K562 (cell line): ENCODE measurements around the gene LY6G6C. TPM values are rescaled to one million over a fixed set of nuclear protein-coding genes. Genes with fewer than 3 reads are reported as not detected.

Source experiments
- C11orf30 ChIP-seq: fragments of 450-650 bp; IDR thresholded peaks from 2 replicates; pipeline ENCODE4 v1.6.1; 2016; ENCODE audit warnings: low read depth, mild to moderate bottlenecking
- CHAMP1 ChIP-seq: fragments of 450-650 bp; IDR thresholded peaks from 2 replicates; pipeline ENCODE4 v1.6.1; 2016; ENCODE audit warnings: mild to moderate bottlenecking
- ELF1 ChIP-seq: fragments of 200-800 bp; sonication (Bioruptor generic); IDR thresholded peaks from 2 replicates; pipeline ENCODE4 v1.6.1; 2016; ENCODE audit warnings: missing genetic modification characterization, missing compliant biosample characterization
- FOXM1 ChIP-seq, 2 experiments: fragments of 450-650 bp in 1 of 2; sonication (generic) in 1 of 2; formaldehyde crosslinking in 1 of 2; IDR thresholded peaks; 2 replicates each; pipeline versions ENCODE4 v1.6.1 to v1.9.0; 2017 to 2022; ENCODE audit warnings: low read depth in 2 of 2, mild to moderate bottlenecking in 2 of 2, missing genetic modification reagents in 1 of 2, moderate library complexity in 1 of 2
- ILK ChIP-seq: fragments of 450-650 bp; IDR thresholded peaks from 2 replicates; pipeline ENCODE4 v1.6.1; 2016; ENCODE audit warnings: missing genetic modification characterization, low read depth, mild to moderate bottlenecking, missing compliant biosample characterization, moderate library complexity, borderline replicate concordance
- MYBL2 ChIP-seq, 2 experiments: fragments of 450-650 bp in 1 of 2; sonication (generic) in 1 of 2; formaldehyde crosslinking in 1 of 2; IDR thresholded peaks; 2 replicates each; pipeline versions ENCODE4 v1.6.1 to v1.8.1; 2017 to 2022; ENCODE audit warnings: borderline replicate concordance in 1 of 2, inconsistent platforms in 1 of 2, low read depth in 1 of 2, mild to moderate bottlenecking in 1 of 2, missing genetic modification reagents in 1 of 2, moderate library complexity in 1 of 2
- POLR2H ChIP-seq: IDR thresholded peaks from 2 replicates; pipeline ENCODE4 v1.6.1; 2016; ENCODE audit warnings: missing genetic modification characterization, low read depth, mild to moderate bottlenecking, control low read depth, missing compliant biosample characterization, moderate library complexity
- POLR3G ChIP-seq: IDR thresholded peaks from 2 replicates; pipeline ENCODE4 v1.6.1; 2011; ENCODE audit not compliant: insufficient read length, insufficient replicate concordance; ENCODE audit errors: extremely low read depth
- SOX6 ChIP-seq: fragments of 450-650 bp; IDR thresholded peaks from 2 replicates; pipeline ENCODE4 v1.6.1; 2014; ENCODE audit warnings: mild to moderate bottlenecking
- U2AF1 ChIP-seq: fragments of 200-400 bp; formaldehyde crosslinking; optimal IDR thresholded peaks from 2 replicates; pipeline ENCODE3; 2017; ENCODE audit warnings: mild to moderate bottlenecking, low read depth, low read length, moderate library complexity
- polyA plus RNA-seq, 8 experiments: library from polyadenylated mRNA; depleted of rRNA in 4 of 8; stranded (reverse) in 5 of 8; unstranded in 3 of 8; fragments of >200 nt; fragmentation: Nextera tagmentation in 2 of 8; fragmentation: Illumina TruSeq in 1 of 8; extraction: Ambion mirVana in 2 of 8; extraction: Trizol in 1 of 8; gene quantifications; 2 replicates each; pipeline versions ENCODE4 v1.2.1 to v1.2.3, GENCODE V29; 2011 to 2014; ENCODE audit warnings: inconsistent platforms in 1 of 8, missing spikeins in 1 of 8
- total RNA-seq, 7 experiments: library from RNA; depleted of rRNA in 6 of 7; stranded (reverse); fragments of >200 nt in 6 of 7; fragmentation: Illumina TruSeq in 2 of 7; extraction: Trizol in 2 of 7; gene quantifications; 2 replicates each; pipeline versions ENCODE4 v1.2.1 to v1.2.3, GENCODE V29; 2011 to 2021; ENCODE audit warnings: low replicate concordance in 1 of 7
- TF ChIP-seq, protein P1 (sequence below), 2 experiments: fragments of 150-350 bp in 1 of 2; IDR thresholded peaks; 2 replicates each; pipeline ENCODE4 v1.6.1; 2012 to 2016; ENCODE audit warnings: low read depth in 2 of 2, low read length in 2 of 2, mild to moderate bottlenecking in 1 of 2, moderate library complexity in 1 of 2
- TF ChIP-seq, protein P2 (sequence below): fragments of 250-450 bp; sonication (Bioruptor Pico); IDR thresholded peaks from 2 replicates; pipeline ENCODE4 v1.9.0; 2021; ENCODE audit warnings: mild to moderate bottlenecking, inconsistent platforms

LY6G6C gene
- total and polyA plus RNA-seq, 9 of the 15 experiments (the other 6 are each of a cell fraction or from before 2014, with no cell fraction given) = 0.06 to 0.20 TPM; not detected in 7

GRCh38 chr6:31680226-31681134 lies 41.1 kb downstream of the LY6G6C start, which contains the start of gene LY6G5C (continued):
- TF ChIP-seq, protein P1, sequence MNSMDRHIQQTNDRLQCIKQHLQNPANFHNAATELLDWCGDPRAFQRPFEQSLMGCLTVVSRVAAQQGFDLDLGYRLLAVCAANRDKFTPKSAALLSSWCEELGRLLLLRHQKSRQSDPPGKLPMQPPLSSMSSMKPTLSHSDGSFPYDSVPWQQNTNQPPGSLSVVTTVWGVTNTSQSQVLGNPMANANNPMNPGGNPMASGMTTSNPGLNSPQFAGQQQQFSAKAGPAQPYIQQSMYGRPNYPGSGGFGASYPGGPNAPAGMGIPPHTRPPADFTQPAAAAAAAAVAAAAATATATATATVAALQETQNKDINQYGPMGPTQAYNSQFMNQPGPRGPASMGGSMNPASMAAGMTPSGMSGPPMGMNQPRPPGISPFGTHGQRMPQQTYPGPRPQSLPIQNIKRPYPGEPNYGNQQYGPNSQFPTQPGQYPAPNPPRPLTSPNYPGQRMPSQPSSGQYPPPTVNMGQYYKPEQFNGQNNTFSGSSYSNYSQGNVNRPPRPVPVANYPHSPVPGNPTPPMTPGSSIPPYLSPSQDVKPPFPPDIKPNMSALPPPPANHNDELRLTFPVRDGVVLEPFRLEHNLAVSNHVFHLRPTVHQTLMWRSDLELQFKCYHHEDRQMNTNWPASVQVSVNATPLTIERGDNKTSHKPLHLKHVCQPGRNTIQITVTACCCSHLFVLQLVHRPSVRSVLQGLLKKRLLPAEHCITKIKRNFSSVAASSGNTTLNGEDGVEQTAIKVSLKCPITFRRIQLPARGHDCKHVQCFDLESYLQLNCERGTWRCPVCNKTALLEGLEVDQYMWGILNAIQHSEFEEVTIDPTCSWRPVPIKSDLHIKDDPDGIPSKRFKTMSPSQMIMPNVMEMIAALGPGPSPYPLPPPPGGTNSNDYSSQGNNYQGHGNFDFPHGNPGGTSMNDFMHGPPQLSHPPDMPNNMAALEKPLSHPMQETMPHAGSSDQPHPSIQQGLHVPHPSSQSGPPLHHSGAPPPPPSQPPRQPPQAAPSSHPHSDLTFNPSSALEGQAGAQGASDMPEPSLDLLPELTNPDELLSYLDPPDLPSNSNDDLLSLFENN (IDR thresholded peaks at IDR 0.05; ENCODE audit: low read depth in 2 of 2, low read length in 2 of 2) = peak; percentile 55 to 61; a peak in 2 of 4 replicates
- TF ChIP-seq SOX6 = 0 out of 2 replicates have a peak, but pooled peaks have one; percentile 8
- TF ChIP-seq POLR3G = no peak
- TF ChIP-seq U2AF1 = no peak
- peak; percentile 66 for TF ChIP-seq ELF1 (tag)
- TF ChIP-seq POLR2H (tag) = no peak
- no peak for TF ChIP-seq CHAMP1
- TF ChIP-seq FOXM1 (IDR thresholded peaks at IDR 0.05; ENCODE audit: low read depth) = no peak
- no peak for TF ChIP-seq FOXM1 (CRISPR knock-in tag; IDR thresholded peaks at IDR 0.05; ENCODE audit: low read depth)
- TF ChIP-seq, protein P2, sequence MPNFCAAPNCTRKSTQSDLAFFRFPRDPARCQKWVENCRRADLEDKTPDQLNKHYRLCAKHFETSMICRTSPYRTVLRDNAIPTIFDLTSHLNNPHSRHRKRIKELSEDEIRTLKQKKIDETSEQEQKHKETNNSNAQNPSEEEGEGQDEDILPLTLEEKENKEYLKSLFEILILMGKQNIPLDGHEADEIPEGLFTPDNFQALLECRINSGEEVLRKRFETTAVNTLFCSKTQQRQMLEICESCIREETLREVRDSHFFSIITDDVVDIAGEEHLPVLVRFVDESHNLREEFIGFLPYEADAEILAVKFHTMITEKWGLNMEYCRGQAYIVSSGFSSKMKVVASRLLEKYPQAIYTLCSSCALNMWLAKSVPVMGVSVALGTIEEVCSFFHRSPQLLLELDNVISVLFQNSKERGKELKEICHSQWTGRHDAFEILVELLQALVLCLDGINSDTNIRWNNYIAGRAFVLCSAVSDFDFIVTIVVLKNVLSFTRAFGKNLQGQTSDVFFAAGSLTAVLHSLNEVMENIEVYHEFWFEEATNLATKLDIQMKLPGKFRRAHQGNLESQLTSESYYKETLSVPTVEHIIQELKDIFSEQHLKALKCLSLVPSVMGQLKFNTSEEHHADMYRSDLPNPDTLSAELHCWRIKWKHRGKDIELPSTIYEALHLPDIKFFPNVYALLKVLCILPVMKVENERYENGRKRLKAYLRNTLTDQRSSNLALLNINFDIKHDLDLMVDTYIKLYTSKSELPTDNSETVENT = 0 out of 2 replicates have a peak, but pooled peaks have one; percentile 25
- no peak for TF ChIP-seq ILK (tag)
- no peak for TF ChIP-seq MYBL2 (IDR thresholded peaks at IDR 0.05; ENCODE audit: low read depth)
- no peak for TF ChIP-seq MYBL2 (CRISPR knock-in tag; IDR thresholded peaks at IDR 0.05; ENCODE audit: borderline replicate concordance)
- no peak for TF ChIP-seq C11orf30
